Measurements from ENCODE around the gene SIAE.

Gene SIAE

DNA sequence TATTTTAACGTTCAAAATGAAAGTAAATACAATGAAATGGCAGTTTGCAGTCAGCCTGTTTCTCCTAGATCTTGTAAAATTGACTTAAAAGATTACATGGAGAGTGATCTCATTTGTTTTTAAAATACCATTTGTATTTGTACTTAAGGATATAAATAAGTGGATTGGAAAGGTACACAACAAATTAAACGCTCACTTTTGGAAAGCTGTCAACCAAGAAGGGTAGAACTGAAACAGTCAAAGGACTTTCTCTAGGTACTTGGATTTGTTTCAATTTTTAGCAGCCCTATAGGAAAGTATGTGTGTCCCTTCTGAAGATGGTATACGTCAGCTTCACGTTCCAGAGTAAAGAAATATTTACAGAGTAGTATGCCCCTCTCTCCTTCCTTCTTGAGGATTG, 43.6 kb downstream of the SIAE start:
- no peaks in the 10 kb centered on the region for H3F3A ChIP-seq (ENCODE audit: low read depth)
- no peaks in the 10 kb centered on the region for H3K27me3 ChIP-seq (ENCODE audit: insufficient read depth, low read length, poor library complexity, severe bottlenecking)
- H3K36me3 ChIP-seq (ENCODE audit: insufficient read depth, low read length): peaks cover 71% of the 10 kb centered on the region
- TF ChIP-seq, protein P1, sequence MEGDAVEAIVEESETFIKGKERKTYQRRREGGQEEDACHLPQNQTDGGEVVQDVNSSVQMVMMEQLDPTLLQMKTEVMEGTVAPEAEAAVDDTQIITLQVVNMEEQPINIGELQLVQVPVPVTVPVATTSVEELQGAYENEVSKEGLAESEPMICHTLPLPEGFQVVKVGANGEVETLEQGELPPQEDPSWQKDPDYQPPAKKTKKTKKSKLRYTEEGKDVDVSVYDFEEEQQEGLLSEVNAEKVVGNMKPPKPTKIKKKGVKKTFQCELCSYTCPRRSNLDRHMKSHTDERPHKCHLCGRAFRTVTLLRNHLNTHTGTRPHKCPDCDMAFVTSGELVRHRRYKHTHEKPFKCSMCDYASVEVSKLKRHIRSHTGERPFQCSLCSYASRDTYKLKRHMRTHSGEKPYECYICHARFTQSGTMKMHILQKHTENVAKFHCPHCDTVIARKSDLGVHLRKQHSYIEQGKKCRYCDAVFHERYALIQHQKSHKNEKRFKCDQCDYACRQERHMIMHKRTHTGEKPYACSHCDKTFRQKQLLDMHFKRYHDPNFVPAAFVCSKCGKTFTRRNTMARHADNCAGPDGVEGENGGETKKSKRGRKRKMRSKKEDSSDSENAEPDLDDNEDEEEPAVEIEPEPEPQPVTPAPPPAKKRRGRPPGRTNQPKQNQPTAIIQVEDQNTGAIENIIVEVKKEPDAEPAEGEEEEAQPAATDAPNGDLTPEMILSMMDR (conservative IDR thresholded peaks at IDR 0.05; ENCODE audit: low read length): no peak
- TF ChIP-seq EZH2phosphoT487 (IDR thresholded peaks at IDR 0.05; ENCODE audit: borderline replicate concordance): no peak
- no peak overlapping the region for H2AFZ ChIP-seq (ENCODE audit: low read length)
- H4K20me1 ChIP-seq (ENCODE audit: insufficient read depth, low read length, poor library complexity, severe bottlenecking): peaks cover 2% of the 10 kb centered on the region
- no peak overlapping the region for H3K4me2 ChIP-seq (ENCODE audit: low read depth, low read length, poor library complexity, severe bottlenecking)
- H3K9me2 ChIP-seq (replicated peaks; ENCODE audit: low read depth, low read length): no peaks in the 10 kb centered on the region
- peaks cover 28% of the 10 kb centered on the region for H3K79me2 ChIP-seq (ENCODE audit: insufficient read depth, low read length)
- no peak overlapping the region for H3K9ac ChIP-seq (ENCODE audit: low read depth, low read length, poor library complexity, severe bottlenecking)
- H3K4me1 ChIP-seq (ENCODE audit: insufficient read depth, low read length, poor library complexity, severe bottlenecking): peaks cover 31% of the 10 kb centered on the region
- no peaks in the 10 kb centered on the region for H3K9me3 ChIP-seq (ENCODE audit: insufficient read depth, low read depth, low read length)
- H3K4me3 ChIP-seq (ENCODE audit: low read length, poor library complexity, severe bottlenecking): no peak overlapping the region

DNA sequence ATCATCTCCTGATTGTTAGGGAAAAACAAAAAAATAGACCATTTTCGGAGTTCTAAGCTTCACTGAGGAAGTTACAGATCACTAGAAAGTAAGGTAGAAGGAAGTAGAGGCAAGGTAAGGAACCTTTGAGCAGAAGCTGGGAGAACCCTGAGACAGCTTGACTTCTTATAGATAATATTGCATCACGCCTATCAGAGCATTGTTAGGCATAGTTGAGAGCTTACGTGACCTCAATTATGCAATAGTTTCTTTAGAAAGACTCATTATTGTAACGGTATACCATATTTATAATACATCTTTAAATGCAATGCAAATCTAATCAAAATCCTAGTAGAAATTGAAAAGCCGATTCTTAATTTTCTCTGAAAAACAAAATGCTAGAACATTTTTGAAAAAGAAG, 46.0 kb downstream of the SIAE start:
- H3K4me1 ChIP-seq (ENCODE audit: insufficient read depth, low read length, poor library complexity, severe bottlenecking): peaks cover 43% of the 10 kb centered on the region
- no peaks in the 10 kb centered on the region for H3K27me3 ChIP-seq (ENCODE audit: insufficient read depth, low read length, poor library complexity, severe bottlenecking)
- TF ChIP-seq, protein P1 (conservative IDR thresholded peaks at IDR 0.05; ENCODE audit: low read length): no peak
- TF ChIP-seq EZH2phosphoT487 (IDR thresholded peaks at IDR 0.05; ENCODE audit: borderline replicate concordance): no peak
- H3K79me2 ChIP-seq (ENCODE audit: insufficient read depth, low read length): peaks cover 51% of the 10 kb centered on the region
- H3K9ac ChIP-seq (ENCODE audit: low read depth, low read length, poor library complexity, severe bottlenecking): no peak overlapping the region
- no peaks in the 10 kb centered on the region for H3K9me2 ChIP-seq (replicated peaks; ENCODE audit: low read depth, low read length)
- H3K9me3 ChIP-seq (ENCODE audit: insufficient read depth, low read depth, low read length): no peaks in the 10 kb centered on the region
- no peaks in the 10 kb centered on the region for H3F3A ChIP-seq (ENCODE audit: low read depth)
- no peak overlapping the region for H3K4me3 ChIP-seq (ENCODE audit: low read length, poor library complexity, severe bottlenecking)
- peaks cover 17% of the 10 kb centered on the region for H4K20me1 ChIP-seq (ENCODE audit: insufficient read depth, low read length, poor library complexity, severe bottlenecking)
- H3K36me3 ChIP-seq (ENCODE audit: insufficient read depth, low read length): peaks cover 54% of the 10 kb centered on the region
- no peak overlapping the region for H2AFZ ChIP-seq (ENCODE audit: low read length)
- peak overlapping the region; percentile 81 for H3K4me2 ChIP-seq (ENCODE audit: low read depth, low read length, poor library complexity, severe bottlenecking)

DNA sequence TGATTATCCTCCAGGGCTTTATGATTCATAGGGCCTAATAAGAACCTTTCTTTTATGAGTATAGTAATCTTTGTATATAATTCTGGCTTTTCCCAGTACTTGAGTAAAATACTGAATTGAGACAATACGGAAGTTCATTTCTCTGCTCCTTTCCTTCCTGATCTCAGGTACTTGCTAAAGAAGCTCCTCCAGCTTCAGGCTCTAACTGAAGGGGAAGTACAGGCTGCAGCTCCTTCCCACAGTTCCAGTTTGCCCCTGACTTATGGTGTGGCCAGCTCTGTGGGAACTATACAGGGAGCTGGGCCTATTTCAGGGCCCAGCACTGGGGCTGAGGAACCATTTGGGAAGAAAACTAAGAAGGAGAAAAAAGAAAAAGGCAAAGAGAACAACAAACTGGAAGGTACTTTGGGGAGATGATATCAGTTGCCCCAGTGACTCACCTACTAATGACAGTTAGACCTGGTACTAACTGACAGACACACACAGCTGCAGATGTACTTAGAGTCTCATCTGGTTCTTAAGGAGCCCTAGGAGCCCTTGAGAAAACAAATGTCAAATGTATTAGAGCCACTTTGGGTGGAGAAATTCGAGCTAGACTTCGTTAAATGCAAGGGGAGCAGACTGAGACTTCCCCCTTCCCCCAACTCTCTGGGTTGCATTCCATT, 47.9 kb downstream of the SIAE start:
- Histone ChIP-seq H3K27me3 (ENCODE audit: insufficient read depth, low read length, poor library complexity, severe bottlenecking) (peaks cover 12% of the 10 kb centered on the region), H3K4me2 (ENCODE audit: low read depth, low read length, poor library complexity, severe bottlenecking) (peak overlapping the region; percentile 81), H2AFZ (ENCODE audit: low read length) (no peak overlapping the region), H3K36me3 (ENCODE audit: insufficient read depth, low read length) (peaks cover 35% of the 10 kb centered on the region; the same call in 1 of the 2 replicates), H3F3A (ENCODE audit: low read depth) (no peaks in the 10 kb centered on the region), H3K9me3 (ENCODE audit: insufficient read depth, low read depth, low read length) (no peaks in the 10 kb centered on the region), H3K9ac (ENCODE audit: low read depth, low read length, poor library complexity, severe bottlenecking) (peak overlapping the region; percentile 92), H3K79me2 (ENCODE audit: insufficient read depth, low read length) (peaks cover 51% of the 10 kb centered on the region), H3K4me1 (ENCODE audit: insufficient read depth, low read length, poor library complexity, severe bottlenecking) (peaks cover 43% of the 10 kb centered on the region), H3K4me3 (ENCODE audit: low read length, poor library complexity, severe bottlenecking) (peak overlapping the region; percentile 96), H4K20me1 (ENCODE audit: insufficient read depth, low read length, poor library complexity, severe bottlenecking) (peaks cover 17% of the 10 kb centered on the region), H3K9me2 (replicated peaks; ENCODE audit: low read depth, low read length) (no peaks in the 10 kb centered on the region)
- TF ChIP-seq, protein P1 (conservative IDR thresholded peaks at IDR 0.05; ENCODE audit: low read length): no peak
- TF ChIP-seq EZH2phosphoT487 (IDR thresholded peaks at IDR 0.05; ENCODE audit: borderline replicate concordance): no peak
